ENCODE measurements around the gene PPFIA3.
A peak's percentile ranks its signal among the peaks of the same experiment; 100 is the strongest.

PPFIA3 gene

GRCh38 chr19:49085868-49086232 is 33.5 kb upstream of the PPFIA3 start:
- no peak for DNase-seq
- no peak for TF ChIP-seq EZH2 (IDR thresholded peaks at IDR 0.05; ENCODE audit: borderline replicate concordance, low read depth, low read length, severe bottlenecking)
- TF ChIP-seq CTCF (IDR thresholded peaks at IDR 0.05; ENCODE audit: borderline replicate concordance, extremely low read depth, low read length, poor library complexity, severe bottlenecking): no peak

GRCh38 chr19:49086296-49086695 is 33.0 kb upstream of the PPFIA3 start:
- ATAC-seq (ENCODE audit: insufficient read depth, low read depth) (no peak), DNase-seq (no peak)
- H3K9ac ChIP-seq (ENCODE audit: low read depth, low read length): peak overlapping the region; percentile 82
- H3K4me2 ChIP-seq (ENCODE audit: insufficient read depth, low read length): peak overlapping the region; percentile 96
- H3K79me2 ChIP-seq (ENCODE audit: insufficient read depth, low read length): peaks cover 62% of the 10 kb centered on the region
- peak overlapping the region; percentile 78 for H3K27ac ChIP-seq (ENCODE audit: low read length)
- H2AFZ ChIP-seq (ENCODE audit: low read depth, low read length): no peak overlapping the region
- H3K27me3 ChIP-seq (ENCODE audit: insufficient read depth, low read length, poor library complexity): no peaks in the 10 kb centered on the region
- TF ChIP-seq EZH2 (IDR thresholded peaks at IDR 0.05; ENCODE audit: borderline replicate concordance, low read depth, low read length, severe bottlenecking) (no peak), CTCF (IDR thresholded peaks at IDR 0.05; ENCODE audit: borderline replicate concordance, extremely low read depth, low read length, poor library complexity, severe bottlenecking) (no peak)
- peaks cover 36% of the 10 kb centered on the region for H3K4me1 ChIP-seq (ENCODE audit: insufficient read depth, low read length)
- H4K20me1 ChIP-seq (ENCODE audit: insufficient read depth, low read length): peaks cover 50% of the 10 kb centered on the region
- H3K36me3 ChIP-seq (ENCODE audit: insufficient read depth, low read length): peaks cover 50% of the 10 kb centered on the region
- peak overlapping the region; percentile 53 to 76 for H3K4me3 ChIP-seq (ENCODE audit: low read depth in 1 of 2, low read length in 2 of 2)
- no peaks in the 10 kb centered on the region for H3K9me3 ChIP-seq (ENCODE audit: insufficient read depth, low read length, severe bottlenecking)

More at GRCh38 chr19:49085868-49086232, 33.5 kb upstream of the PPFIA3 start:
- peaks cover 46% of the 10 kb centered on the region for H3K36me3 ChIP-seq (ENCODE audit: insufficient read depth, low read length)
- peak overlapping the region; percentile 96 for H3K4me2 ChIP-seq (ENCODE audit: insufficient read depth, low read length)
- H3K4me3 ChIP-seq (ENCODE audit: low read depth in 1 of 2, low read length in 2 of 2): peak overlapping the region; percentile 53 to 76
- H3K9me3 ChIP-seq (ENCODE audit: insufficient read depth, low read length, severe bottlenecking): no peaks in the 10 kb centered on the region
- H3K79me2 ChIP-seq (ENCODE audit: insufficient read depth, low read length): peaks cover 57% of the 10 kb centered on the region
- peak overlapping the region; percentile 78 for H3K27ac ChIP-seq (ENCODE audit: low read length)
- peaks cover 47% of the 10 kb centered on the region for H4K20me1 ChIP-seq (ENCODE audit: insufficient read depth, low read length)
- peak overlapping the region; percentile 73 for H2AFZ ChIP-seq (ENCODE audit: low read depth, low read length)
- peak overlapping the region; percentile 82 for H3K9ac ChIP-seq (ENCODE audit: low read depth, low read length)
- H3K27me3 ChIP-seq (ENCODE audit: insufficient read depth, low read length, poor library complexity): no peaks in the 10 kb centered on the region
- peaks cover 36% of the 10 kb centered on the region for H3K4me1 ChIP-seq (ENCODE audit: insufficient read depth, low read length)
- ATAC-seq (ENCODE audit: insufficient read depth, low read depth): no peak

DNA sequence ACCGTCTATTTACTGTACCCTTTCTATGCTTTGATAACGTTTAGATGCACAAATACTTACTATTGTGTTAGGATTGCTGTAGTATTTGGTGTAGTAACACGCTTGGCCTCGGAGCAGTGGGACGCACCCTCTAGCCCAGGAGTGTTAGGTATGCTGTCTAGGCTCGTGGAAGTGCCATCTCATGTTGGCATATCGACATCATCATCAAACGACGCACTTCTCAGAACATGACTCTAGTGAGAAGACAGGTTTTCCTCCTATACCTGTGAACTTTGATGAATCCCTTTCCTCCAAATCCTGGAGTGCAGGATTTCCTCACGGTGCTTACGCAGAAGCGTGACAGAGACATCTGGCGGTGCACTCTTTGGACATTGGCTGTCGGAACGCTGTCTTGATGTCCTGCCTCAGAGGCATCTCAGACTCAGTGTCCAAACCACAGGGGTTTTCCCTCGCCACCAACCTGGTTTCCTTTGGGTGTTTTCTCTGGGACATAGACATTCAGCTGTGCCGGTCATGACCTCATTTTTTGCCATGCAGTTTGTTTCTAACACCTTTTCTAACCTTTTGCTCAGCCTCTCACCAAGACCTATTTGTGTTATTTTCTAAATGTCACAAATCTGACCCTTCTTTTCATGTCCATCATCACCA is 27.8 kb upstream of the PPFIA3 start:
- no peak for TF ChIP-seq CTCF (IDR thresholded peaks at IDR 0.05; ENCODE audit: borderline replicate concordance, extremely low read depth, low read length, poor library complexity, severe bottlenecking)
- no peak for TF ChIP-seq EZH2 (IDR thresholded peaks at IDR 0.05; ENCODE audit: borderline replicate concordance, low read depth, low read length, severe bottlenecking)
- no peaks in the 10 kb centered on the region for H3K27me3 ChIP-seq (ENCODE audit: insufficient read depth, low read length, poor library complexity)
- H3K9ac ChIP-seq (ENCODE audit: low read depth, low read length): no peak overlapping the region
- DNase-seq: no peak
- ATAC-seq (ENCODE audit: insufficient read depth, low read depth): no peak
- H3K27ac ChIP-seq (ENCODE audit: low read length): no peak overlapping the region
- no peak overlapping the region for H3K4me3 ChIP-seq (ENCODE audit: low read depth in 1 of 2, low read length in 2 of 2)
- H3K9me3 ChIP-seq (ENCODE audit: insufficient read depth, low read length, severe bottlenecking): no peaks in the 10 kb centered on the region
- H3K4me2 ChIP-seq (ENCODE audit: insufficient read depth, low read length): no peak overlapping the region
- H3K79me2 ChIP-seq (ENCODE audit: insufficient read depth, low read length): peaks cover 93% of the 10 kb centered on the region
- no peak overlapping the region for H2AFZ ChIP-seq (ENCODE audit: low read depth, low read length)
- H3K4me1 ChIP-seq (ENCODE audit: insufficient read depth, low read length): peaks cover 40% of the 10 kb centered on the region
- H4K20me1 ChIP-seq (ENCODE audit: insufficient read depth, low read length): peaks cover 79% of the 10 kb centered on the region
- peaks cover 94% of the 10 kb centered on the region for H3K36me3 ChIP-seq (ENCODE audit: insufficient read depth, low read length)
